ENCODE results near the gene OR52W1.

OR52W1 gene

DNA sequence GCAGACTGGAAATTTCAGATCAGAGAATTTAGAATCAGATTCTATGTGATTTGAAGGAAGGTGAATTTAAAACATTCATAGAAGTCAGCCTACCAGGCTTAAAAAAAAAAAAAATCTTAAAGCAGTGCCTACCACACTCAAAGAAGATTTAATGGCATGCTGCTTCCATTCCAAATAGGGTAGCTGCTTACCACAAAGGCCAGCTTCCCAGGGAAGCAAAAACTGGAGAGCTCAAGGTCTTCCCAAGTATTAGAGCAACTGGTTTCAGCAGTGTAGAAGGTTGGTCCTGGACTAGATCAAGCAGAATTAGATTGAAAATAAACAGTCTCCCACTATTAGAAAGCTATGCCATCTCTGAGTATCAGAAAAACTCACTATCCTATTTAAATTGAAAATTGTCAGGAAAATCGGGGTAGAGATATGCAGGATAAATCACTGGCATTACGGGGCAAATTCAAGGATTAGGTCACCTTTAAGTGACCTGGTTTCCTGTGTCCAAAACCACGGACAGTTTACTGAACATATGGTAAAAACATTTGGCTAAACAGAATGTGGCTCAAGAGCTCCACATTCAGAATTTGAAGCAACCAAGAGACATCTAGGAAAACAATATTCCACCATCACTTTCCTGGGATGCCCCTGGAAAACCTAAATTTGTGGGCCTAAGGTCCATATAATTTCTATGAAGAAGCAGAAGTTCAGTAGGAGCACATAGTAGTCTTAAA, 7.6 kb downstream of the OR52W1 start:
- Histone ChIP-seq H3K4ac (ENCODE audit: low read depth, low read length) (no peak overlapping the region), H4K91ac (ENCODE audit: low read depth, low read length) (no peak overlapping the region), H3K4me2 (ENCODE audit: low read length) (no peak overlapping the region), H3K9me3 (ENCODE audit: insufficient read depth, low read depth, low read length) (peaks cover 3% of the 10 kb centered on the region), H3K4me1 (ENCODE audit: control insufficient read depth in 1 of 2, insufficient read depth in 2 of 2, low read length in 2 of 2) (no peaks in the 10 kb centered on the region), H2BK5ac (ENCODE audit: low read depth, low read length, poor library complexity) (no peak overlapping the region), H3K79me1 (ENCODE audit: low read length) (no peaks in the 10 kb centered on the region), H2AFZ (ENCODE audit: insufficient read depth, low read length, poor library complexity) (no peak overlapping the region), H3K27ac (ENCODE audit: low read depth, low read length) (no peak overlapping the region), H2BK12ac (ENCODE audit: low read length) (no peak overlapping the region), H3K36me3 (ENCODE audit: control insufficient read depth in 1 of 2, insufficient read depth in 2 of 2, low read length in 2 of 2) (peaks cover 20 to 32% of the 10 kb centered on the region in 2 experiments), H3K27me3 (ENCODE audit: insufficient read depth, low read length) (no peaks in the 10 kb centered on the region), H2AK5ac (ENCODE audit: low read length) (no peak overlapping the region), H3K14ac (ENCODE audit: low read length) (no peak overlapping the region), H4K12ac (ENCODE audit: low read depth, low read length) (no peak overlapping the region), H3K4me3 (ENCODE audit: low read depth, low read length) (no peak overlapping the region), H3K18ac (ENCODE audit: low read length) (no peak overlapping the region), H3K23ac (ENCODE audit: low read length) (no peak overlapping the region), H3K9ac (ENCODE audit: low read length) (no peak overlapping the region), H2BK120ac (ENCODE audit: insufficient read depth, low read length, poor library complexity) (no peak overlapping the region), H4K8ac (ENCODE audit: low read depth, low read length) (no peak overlapping the region), H3K79me2 (ENCODE audit: control insufficient read depth, insufficient read depth, low read length, poor library complexity) (no peaks in the 10 kb centered on the region)
- WGBS (ENCODE audit: extremely low coverage, insufficient coverage, insufficient read length) = no CpG with 5 or more reads among the region's 3 CpGs
- DNase-seq = no peak

DNA sequence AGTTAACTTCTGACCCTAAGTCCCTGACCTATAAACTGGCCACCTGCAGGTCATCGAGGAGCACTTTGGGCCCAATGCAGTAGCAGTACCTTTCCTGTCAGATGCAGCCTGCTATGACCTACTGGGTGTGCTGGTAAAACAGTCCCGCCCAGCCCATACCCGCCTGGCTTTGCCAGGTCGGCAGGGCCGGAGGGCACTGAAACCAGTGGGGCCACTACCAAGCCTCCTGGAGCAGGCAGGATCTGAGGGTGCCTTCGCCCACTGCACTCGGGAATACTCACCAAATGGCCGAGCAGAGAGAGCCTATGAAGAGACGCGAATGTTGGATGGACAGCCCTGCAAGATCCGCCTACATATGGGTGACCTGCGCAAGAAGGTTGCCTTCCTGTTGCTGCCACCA, 10.8 kb downstream of the OR52W1 start:
- Histone ChIP-seq H4K8ac (ENCODE audit: low read depth, low read length) (no peak overlapping the region), H3K4me2 (ENCODE audit: low read length) (no peak overlapping the region), H3K79me2 (ENCODE audit: control insufficient read depth, insufficient read depth, low read length, poor library complexity) (no peaks in the 10 kb centered on the region), H3K14ac (ENCODE audit: low read length) (no peak overlapping the region), H2BK120ac (ENCODE audit: insufficient read depth, low read length, poor library complexity) (no peak overlapping the region), H3K18ac (ENCODE audit: low read length) (no peak overlapping the region), H3K4me1 (ENCODE audit: control insufficient read depth in 1 of 2, insufficient read depth in 2 of 2, low read length in 2 of 2) (no peaks in the 10 kb centered on the region), H3K27ac (ENCODE audit: low read depth, low read length) (no peak overlapping the region), H2AFZ (ENCODE audit: insufficient read depth, low read length, poor library complexity) (no peak overlapping the region), H4K12ac (ENCODE audit: low read depth, low read length) (no peak overlapping the region), H3K4me3 (ENCODE audit: low read depth, low read length) (peak overlapping the region; percentile 2), H3K23ac (ENCODE audit: low read length) (no peak overlapping the region), H3K27me3 (ENCODE audit: insufficient read depth, low read length) (no peaks in the 10 kb centered on the region), H2BK5ac (ENCODE audit: low read depth, low read length, poor library complexity) (no peak overlapping the region), H3K4ac (ENCODE audit: low read depth, low read length) (no peak overlapping the region), H2BK12ac (ENCODE audit: low read length) (no peak overlapping the region), H3K9ac (ENCODE audit: low read length) (no peak overlapping the region), H2AK5ac (ENCODE audit: low read length) (no peak overlapping the region), H3K79me1 (ENCODE audit: low read length) (no peaks in the 10 kb centered on the region), H3K9me3 (ENCODE audit: insufficient read depth, low read depth, low read length) (peaks cover 3% of the 10 kb centered on the region), H4K91ac (ENCODE audit: low read depth, low read length) (no peak overlapping the region), H3K36me3 (ENCODE audit: control insufficient read depth in 1 of 2, insufficient read depth in 2 of 2, low read length in 2 of 2) (peaks cover 28 to 45% of the 10 kb centered on the region in 2 experiments)
- WGBS (ENCODE audit: extremely low coverage, insufficient coverage, insufficient read length) = no CpG with 5 or more reads among the region's 12 CpGs
- DNase-seq = no peak

DNA sequence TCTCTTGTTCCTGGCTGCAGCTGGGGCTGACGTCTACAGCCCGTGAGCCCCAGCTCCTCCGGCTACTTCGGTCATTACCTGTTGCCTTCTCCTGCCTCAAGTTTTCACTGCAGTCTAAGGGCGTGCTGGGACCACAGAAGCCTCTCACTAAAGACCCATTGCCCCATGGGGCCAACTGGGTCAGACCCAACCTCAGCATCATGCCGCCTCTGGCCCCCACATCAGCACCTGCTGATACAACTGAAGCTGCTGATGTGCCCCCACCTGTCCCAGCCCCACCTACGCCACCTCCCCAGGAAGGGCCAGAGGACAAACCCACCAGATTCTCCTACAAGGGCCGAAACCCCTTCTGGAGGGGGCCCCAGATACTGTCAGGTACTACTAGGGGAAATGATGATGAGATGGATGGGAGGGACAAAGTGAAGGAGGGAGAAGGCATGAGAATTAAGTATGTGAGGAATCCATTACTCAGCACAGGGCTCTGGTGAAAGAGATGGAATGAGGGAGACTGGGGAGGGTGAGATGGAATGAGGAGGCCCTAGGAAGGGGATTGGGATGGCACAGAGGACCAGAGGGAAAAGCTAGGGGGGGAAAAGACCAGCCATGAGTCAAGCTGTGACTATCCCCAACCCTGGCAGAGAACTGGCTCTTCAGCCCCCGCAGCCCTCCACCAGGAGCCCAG, 11.4 kb downstream of the OR52W1 start:
- no peak overlapping the region for H2BK5ac ChIP-seq (ENCODE audit: low read depth, low read length, poor library complexity)
- no CpG with 5 or more reads among the region's 9 CpGs for WGBS (ENCODE audit: extremely low coverage, insufficient coverage, insufficient read length)

DNA sequence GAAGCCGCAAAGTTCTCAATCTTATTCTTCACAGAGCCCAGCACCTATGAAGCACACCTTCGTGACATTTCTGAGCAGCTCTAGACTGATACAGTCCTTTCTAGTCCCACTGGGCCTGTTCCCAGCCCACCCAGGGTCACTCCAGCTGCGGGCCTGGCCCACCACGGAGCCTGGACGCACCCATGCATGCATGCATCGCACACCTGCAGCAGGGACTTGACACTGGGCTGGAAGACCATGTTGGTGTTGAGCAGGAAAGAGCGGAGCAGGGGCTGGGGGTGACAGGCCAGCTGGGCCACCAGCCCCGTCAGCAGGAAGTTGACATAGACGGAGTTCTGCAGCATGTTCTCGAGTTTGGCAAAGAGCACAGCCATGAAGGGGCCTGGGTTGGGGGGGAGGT, 15.5 kb downstream of the OR52W1 start:
- no peak for DNase-seq
- H3K18ac ChIP-seq (ENCODE audit: low read length) = no peak overlapping the region
- H3K27me3 ChIP-seq (ENCODE audit: insufficient read depth, low read length) = no peaks in the 10 kb centered on the region
- no peak overlapping the region for H3K4me2 ChIP-seq (ENCODE audit: low read length)
- H3K79me2 ChIP-seq (ENCODE audit: control insufficient read depth, insufficient read depth, low read length, poor library complexity) = no peaks in the 10 kb centered on the region
- peaks cover 3% of the 10 kb centered on the region for H3K9me3 ChIP-seq (ENCODE audit: insufficient read depth, low read depth, low read length)
- no peak overlapping the region for H2BK120ac ChIP-seq (ENCODE audit: insufficient read depth, low read length, poor library complexity)
- H4K8ac ChIP-seq (ENCODE audit: low read depth, low read length) = no peak overlapping the region
- no peak overlapping the region for H2AK5ac ChIP-seq (ENCODE audit: low read length)
- H2BK5ac ChIP-seq (ENCODE audit: low read depth, low read length, poor library complexity) = no peak overlapping the region
- no peak overlapping the region for H3K14ac ChIP-seq (ENCODE audit: low read length)
- H4K91ac ChIP-seq (ENCODE audit: low read depth, low read length) = no peak overlapping the region
- H3K4me3 ChIP-seq (ENCODE audit: low read depth, low read length) = no peak overlapping the region
- no peak overlapping the region for H3K23ac ChIP-seq (ENCODE audit: low read length)
- H3K4ac ChIP-seq (ENCODE audit: low read depth, low read length) = no peak overlapping the region
- peaks cover 4% of the 10 kb centered on the region for H3K79me1 ChIP-seq (ENCODE audit: low read length)
- no CpG with 5 or more reads among the region's 10 CpGs for WGBS (ENCODE audit: extremely low coverage, insufficient coverage, insufficient read length)
- H3K9ac ChIP-seq (ENCODE audit: low read length) = no peak overlapping the region
- H3K36me3 ChIP-seq (ENCODE audit: control insufficient read depth in 1 of 2, insufficient read depth in 2 of 2, low read length in 2 of 2) = peaks cover 41 to 57% of the 10 kb centered on the region in 2 experiments
- no peak overlapping the region for H3K27ac ChIP-seq (ENCODE audit: low read depth, low read length)
- H2AFZ ChIP-seq (ENCODE audit: insufficient read depth, low read length, poor library complexity) = no peak overlapping the region
- H3K4me1 ChIP-seq (ENCODE audit: control insufficient read depth in 1 of 2, insufficient read depth in 2 of 2, low read length in 2 of 2) = peaks cover 11 to 12% of the 10 kb centered on the region in 2 experiments
- no peak overlapping the region for H4K12ac ChIP-seq (ENCODE audit: low read depth, low read length)
- H2BK12ac ChIP-seq (ENCODE audit: low read length) = no peak overlapping the region

More for the DNA sequence above, 11.4 kb downstream of the OR52W1 start:
- no peak overlapping the region for H3K27ac ChIP-seq (ENCODE audit: low read depth, low read length)
- no peak overlapping the region for H3K4me2 ChIP-seq (ENCODE audit: low read length)
- no peak overlapping the region for H3K14ac ChIP-seq (ENCODE audit: low read length)
- H3K4me1 ChIP-seq (ENCODE audit: control insufficient read depth in 1 of 2, insufficient read depth in 2 of 2, low read length in 2 of 2) = no peaks in the 10 kb centered on the region
- H3K79me1 ChIP-seq (ENCODE audit: low read length) = no peaks in the 10 kb centered on the region
- no peak overlapping the region for H3K4me3 ChIP-seq (ENCODE audit: low read depth, low read length)
- no peaks in the 10 kb centered on the region for H3K79me2 ChIP-seq (ENCODE audit: control insufficient read depth, insufficient read depth, low read length, poor library complexity)
- no peak overlapping the region for H2AFZ ChIP-seq (ENCODE audit: insufficient read depth, low read length, poor library complexity)
- H2AK5ac ChIP-seq (ENCODE audit: low read length) = no peak overlapping the region
- H3K23ac ChIP-seq (ENCODE audit: low read length) = no peak overlapping the region
- H4K91ac ChIP-seq (ENCODE audit: low read depth, low read length) = no peak overlapping the region
- H3K9ac ChIP-seq (ENCODE audit: low read length) = no peak overlapping the region
- no peak overlapping the region for H3K4ac ChIP-seq (ENCODE audit: low read depth, low read length)
- peaks cover 3% of the 10 kb centered on the region for H3K9me3 ChIP-seq (ENCODE audit: insufficient read depth, low read depth, low read length)
- no peak overlapping the region for H2BK12ac ChIP-seq (ENCODE audit: low read length)
- H4K12ac ChIP-seq (ENCODE audit: low read depth, low read length) = no peak overlapping the region
- no peak overlapping the region for H3K18ac ChIP-seq (ENCODE audit: low read length)
- no peak overlapping the region for H2BK120ac ChIP-seq (ENCODE audit: insufficient read depth, low read length, poor library complexity)
- no peaks in the 10 kb centered on the region for H3K27me3 ChIP-seq (ENCODE audit: insufficient read depth, low read length)
- no peak overlapping the region for H4K8ac ChIP-seq (ENCODE audit: low read depth, low read length)
- H3K36me3 ChIP-seq (ENCODE audit: control insufficient read depth in 1 of 2, insufficient read depth in 2 of 2, low read length in 2 of 2) = peaks cover 28 to 46% of the 10 kb centered on the region in 2 experiments
- no peak for DNase-seq
